ENCODE measurements around the gene NFE2. TPM values are rescaled to one million over a fixed set of nuclear protein-coding genes. Genes with fewer than 3 reads are reported as not detected.
"Not testable (repeated sequence)": the region's sequence is repeated elsewhere in the genome, so short reads cannot be mapped to it uniquely, and the experiment has no call there.

Gene NFE2
- total RNA-seq, 1 donor from 2014 or later = 4.9 TPM

DNA sequence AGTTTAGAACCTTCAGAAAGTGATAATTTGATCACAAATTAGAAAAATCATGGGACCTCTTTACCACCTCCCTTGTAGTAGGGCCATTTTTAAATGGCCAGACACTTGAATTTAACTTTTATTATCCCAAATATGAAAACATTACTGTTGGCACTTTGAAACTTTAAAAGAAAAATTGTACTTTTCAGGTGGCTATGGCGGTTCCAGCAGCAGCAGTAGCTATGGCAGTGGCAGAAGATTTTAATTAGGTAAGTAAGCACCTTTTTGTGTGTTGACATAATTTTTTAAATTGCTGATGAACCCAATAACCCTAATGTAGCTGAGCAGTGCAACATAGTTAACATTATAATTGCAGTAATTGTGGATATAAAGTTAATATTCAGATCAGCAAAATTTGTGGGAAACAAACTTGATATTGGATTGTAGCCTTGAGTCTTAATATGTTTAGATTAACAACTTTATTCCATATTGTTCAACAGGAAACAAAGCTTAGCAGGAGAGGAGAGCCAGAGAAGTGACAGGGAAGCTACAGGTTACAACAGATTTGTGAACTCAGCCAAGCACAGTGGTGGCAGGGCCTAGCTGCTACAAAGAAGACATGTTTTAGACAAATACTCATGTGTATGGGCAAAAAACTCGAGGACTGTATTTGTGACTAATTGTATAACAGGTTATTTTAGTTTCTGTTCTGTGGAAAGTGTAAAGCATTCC lies 16.6 kb downstream of the NFE2 start:
- DNase-seq (ENCODE audit: low spot score) = not testable (repeated sequence)

DNA sequence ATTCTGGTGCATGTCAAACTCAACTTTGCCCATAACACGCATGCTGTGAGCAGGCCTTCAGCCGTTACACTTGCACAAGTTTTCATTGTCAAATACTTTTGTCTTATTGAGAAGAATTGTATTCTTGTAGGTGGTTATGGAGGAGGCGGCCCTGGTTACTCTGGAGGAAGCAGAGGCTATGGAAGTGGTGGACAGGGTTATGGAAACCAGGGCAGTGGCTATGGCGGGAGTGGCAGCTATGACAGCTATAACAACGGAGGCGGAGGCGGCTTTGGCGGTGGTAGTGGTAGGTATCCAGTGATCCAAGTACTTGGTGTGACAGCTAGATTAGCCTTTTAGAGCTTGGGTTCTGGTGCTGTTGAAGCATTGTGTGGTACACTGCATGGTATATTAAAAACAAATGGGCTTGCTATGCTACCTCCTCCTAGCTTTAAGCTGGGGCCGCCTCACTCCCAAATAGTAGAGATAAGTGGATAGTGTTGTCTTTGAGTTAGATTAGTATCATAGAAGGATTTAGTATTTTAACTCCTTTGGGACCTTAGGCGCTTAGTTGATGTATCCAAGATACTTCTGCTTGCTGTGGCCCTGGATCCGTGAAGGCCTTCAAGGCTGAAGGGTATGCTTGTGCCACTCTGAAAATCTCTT lies 17.7 kb downstream of the NFE2 start:
- no peak for DNase-seq (ENCODE audit: low spot score)

DNA sequence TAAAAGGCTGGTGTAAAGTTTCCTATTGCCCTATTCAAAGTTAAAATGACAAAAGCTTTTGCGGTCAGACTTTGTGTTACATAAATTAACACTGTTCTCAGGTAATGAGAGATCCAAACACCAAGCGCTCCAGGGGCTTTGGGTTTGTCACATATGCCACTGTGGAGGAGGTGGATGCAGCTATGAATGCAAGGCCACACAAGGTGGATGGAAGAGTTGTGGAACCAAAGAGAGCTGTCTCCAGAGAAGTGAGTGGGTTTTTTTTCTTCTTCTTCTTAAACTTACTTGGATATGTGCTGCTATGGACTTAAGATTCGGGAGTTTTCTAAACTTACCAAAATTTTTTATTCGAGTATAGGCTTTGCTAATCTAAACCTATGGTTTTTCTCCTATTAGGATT lies 19.1 kb downstream of the NFE2 start:
- DNase-seq (ENCODE audit: low spot score) = not testable (repeated sequence)

DNA sequence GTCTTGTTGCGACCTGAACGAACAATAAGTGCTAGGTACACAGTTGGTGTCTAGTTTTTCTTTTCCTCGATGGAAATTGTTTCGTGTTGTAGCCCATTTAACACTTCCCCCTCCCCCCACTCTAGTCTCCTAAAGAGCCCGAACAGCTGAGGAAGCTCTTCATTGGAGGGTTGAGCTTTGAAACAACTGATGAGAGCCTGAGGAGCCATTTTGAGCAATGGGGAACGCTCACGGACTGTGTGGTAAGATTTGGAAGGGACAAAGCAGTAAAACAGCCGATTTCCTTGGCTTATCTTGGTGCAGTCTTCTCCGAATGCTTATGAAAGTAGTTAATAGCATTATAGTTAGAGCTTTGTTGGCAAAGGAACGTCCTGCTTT lies 19.6 kb downstream of the NFE2 start:
- not testable (repeated sequence) for DNase-seq (ENCODE audit: low spot score)

DNA sequence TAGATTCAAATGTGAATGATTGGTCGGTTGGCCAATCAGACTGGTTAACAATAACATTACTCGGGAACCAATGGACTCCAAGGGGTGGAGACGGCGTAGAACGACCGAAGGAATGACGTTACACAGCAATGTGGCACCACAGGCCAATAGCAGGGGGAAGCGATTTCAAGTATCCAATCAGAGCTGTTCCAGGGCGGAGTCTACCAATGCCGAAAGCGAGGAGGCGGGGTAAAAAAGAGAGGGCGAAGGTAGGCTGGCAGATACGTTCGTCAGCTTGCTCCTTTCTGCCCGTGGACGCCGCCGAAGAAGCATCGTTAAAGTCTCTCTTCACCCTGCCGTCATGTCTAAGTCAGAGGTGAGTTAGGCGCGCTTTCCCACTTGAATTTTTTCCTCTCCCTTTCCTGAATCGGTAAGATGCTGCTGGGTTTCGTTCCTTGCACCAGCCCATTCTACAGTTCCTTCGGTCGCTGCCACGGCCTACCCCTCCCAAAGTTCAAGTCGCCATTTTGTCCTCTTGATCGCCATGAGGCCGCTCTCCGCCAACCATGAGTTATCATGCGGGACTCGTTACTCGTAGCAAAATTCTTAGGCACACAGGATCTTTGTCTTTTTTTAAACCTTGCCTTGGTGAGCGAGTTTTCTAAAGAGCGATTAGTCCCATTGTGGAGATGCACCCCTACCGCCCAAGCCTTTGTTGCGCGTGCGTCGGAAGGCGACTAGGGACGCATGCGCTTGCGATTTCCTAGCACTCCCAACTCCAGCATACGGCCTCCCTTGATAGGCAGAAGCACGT lies 20.2 kb downstream of the NFE2 start, which contains the start of gene HNRNPA1:
Gene HNRNPA1, plus strand, starts transcription at position 259 of the 793 bp plus-strand sequence. Its CDS starts 82 bp downstream, at position 341.
- DNase-seq (ENCODE audit: low spot score) = peak; percentile 91

DNA sequence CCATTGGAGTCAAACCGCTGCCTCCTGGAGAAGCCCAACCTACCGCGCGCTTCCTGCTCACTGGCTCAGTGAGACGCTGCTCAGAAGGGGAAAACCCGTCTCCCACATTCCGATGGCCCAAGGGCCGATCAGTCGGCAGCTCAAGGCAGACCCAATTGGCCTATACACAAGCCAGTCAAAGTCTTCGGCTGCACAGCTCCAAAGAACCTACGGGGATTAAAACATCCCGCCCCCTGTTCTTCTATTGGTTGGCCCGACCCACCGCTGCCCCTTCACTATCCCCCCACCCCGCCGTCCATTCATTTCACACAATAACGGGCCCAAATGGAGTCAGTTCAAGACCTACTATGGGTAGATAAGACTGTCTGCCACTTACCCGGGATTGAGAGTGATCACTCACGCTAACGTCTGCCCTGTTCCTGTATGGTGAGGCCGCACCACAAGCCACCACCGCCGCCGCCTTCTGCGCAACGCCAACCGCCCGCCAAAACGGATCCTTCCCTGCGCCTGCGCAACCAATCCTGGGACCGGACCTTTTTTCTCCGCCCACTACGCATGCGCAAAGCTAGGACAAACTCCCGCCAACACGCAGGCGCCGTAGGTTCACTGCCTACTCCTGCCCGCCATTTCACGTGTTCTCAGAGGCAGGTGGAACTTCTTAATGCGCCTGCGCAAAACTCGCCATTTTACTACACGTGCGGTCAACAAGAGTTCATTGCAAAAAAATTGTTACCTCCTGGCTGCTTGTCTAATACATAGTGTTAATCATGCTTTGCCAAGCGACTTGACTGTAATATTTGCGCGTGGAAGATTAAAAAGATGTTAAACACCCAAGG lies 21.0 kb downstream of the NFE2 start, which contains the start of gene CBX5:
Gene CBX5, minus strand, starts transcription at position 491 of the 836 bp plus-strand sequence. CDS start 22,472 bp downstream, outside the sequence.
- DNase-seq (ENCODE audit: low spot score) = peak; percentile 100

DNA sequence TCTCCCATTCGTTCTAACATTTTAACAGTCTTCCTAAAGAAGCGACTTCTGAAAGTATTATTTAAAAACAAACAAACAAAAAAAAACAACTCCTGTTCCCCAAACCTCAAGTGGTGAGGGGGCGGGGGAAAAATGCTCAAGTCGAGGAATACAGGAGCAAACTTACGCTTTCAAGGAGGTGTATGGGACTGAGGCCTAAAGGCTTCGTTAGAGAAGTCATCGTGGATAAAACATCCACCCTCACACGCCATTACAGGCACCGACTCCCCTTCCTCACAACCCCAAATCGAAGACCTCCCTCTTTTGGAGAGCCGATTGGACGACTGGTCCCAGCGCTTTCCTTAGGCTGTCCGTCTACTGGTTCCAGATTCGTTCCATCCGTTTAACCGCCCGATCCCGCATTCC lies 21.6 kb downstream of the NFE2 start:
- no peak for DNase-seq (ENCODE audit: low spot score)

DNA sequence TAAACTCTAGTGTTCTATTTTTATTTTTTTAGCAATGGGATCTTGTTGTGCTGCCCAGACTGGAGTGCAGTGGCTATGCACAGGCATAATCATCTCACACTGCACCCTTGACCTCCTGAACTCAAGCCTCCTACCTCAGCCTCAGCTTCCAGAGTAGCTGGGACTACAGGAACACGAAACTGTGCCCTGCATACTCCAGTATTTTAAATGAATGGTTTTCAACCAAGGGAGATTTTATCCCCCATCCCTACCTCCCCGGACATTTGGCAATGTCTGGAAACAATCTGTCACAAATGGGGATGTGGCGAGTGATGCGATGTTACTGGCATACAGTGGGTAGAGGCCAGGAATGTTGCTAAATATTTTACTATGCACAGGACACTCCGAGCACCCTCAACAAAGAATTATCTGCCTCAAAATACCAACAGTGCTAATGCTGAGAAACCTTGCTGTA lies 23.0 kb downstream of the NFE2 start:
- DNase-seq (ENCODE audit: low spot score) = no peak

DNA sequence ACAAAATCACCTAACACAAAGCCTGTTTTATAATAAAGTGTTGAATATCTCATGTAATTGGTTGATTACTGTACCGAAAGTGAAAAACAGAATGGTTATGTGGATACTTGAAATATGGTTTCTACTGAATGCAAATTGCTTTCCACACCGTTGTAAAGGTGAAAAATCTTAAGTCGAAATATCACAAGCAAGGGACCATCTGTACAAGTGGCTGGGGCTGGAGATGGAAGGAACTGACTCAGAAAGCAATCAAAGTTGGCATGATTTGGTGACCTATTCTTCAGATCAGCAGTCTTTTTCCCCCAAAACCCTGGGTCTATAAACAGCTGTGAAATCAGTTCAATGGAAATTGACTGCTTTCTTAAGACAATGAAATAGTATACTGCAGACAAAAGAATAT lies 24.4 kb downstream of the NFE2 start:
- no peak for DNase-seq (ENCODE audit: low spot score)

DNA sequence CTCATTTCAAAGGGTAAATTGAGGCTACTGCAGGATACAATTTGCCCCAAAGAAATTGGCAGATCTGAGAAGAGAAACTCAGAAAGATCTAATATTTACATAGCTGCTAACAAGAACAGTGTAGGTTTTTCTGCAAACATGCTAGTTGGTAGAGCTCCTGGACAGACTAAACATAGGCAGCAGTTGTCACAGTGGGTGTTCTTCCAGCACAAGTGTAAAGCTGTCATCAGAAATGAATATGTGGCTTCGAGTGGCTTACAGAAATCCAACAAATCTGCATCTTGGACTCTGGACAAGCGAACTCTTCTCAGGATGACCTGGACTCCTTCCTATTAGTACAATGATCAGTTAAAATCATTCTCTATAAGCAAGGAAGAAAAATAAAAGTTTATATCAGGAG lies 26.8 kb downstream of the NFE2 start:
- no peak for DNase-seq (ENCODE audit: low spot score)

DNA sequence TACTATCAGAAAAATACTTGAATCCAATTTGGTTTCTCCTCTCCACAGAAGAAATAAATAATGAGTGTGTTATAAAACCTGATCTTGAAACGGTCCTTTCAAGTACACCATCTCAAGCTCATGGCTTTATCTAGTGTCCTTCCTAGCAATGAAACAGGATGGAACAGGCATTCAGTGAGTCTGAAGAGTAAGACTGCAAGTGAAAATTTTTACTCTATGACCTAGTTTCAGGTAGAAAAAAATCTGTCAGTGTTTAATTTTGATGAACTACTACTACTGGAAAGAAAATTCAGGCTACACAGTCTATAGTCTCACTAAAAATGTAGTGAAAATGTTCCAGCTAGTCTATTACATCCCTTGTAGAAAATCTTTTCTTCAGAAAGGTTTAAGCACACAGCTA lies 28.6 kb downstream of the NFE2 start:
- DNase-seq (ENCODE audit: low spot score) = no peak

DNA sequence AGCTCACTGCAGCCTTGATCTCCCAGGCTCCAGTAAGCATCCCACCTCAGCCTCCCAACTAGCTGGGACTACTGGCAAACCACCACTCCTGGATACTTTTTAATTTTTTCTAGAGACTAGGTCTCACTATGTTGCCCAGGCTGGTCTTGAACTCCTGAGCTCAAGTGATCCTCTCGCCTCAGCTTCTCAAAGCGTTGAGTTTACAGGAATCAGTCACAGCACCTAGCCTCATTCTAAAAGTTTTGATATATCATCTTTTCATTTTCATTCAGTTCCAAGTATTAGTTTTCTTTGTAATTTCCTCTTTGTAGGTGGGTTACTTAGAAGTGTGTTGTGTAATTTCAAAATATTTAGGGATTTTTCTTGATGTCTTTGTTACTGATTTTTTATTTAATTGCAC lies 30.5 kb downstream of the NFE2 start:
- DNase-seq (ENCODE audit: low spot score) = no peak

DNA sequence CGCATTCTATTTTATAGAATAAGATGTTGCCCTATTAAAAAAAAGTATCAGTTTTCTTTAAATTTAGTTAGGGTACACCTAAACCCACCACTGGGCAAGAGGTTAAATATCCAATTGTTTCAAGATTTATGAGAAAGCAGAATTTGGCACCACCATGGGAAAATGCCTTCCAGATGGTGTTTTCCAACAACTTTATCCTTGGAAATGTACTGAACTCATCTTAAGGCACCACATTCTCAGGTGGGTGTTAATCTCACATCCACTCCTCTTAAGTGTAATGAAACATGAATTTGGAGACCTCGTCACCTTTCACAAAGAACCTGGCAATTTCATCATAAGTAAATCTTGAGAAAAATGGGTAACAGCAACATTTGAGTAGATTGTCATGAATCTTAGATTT lies 34.0 kb downstream of the NFE2 start:
- no peak for DNase-seq (ENCODE audit: low spot score)

DNA sequence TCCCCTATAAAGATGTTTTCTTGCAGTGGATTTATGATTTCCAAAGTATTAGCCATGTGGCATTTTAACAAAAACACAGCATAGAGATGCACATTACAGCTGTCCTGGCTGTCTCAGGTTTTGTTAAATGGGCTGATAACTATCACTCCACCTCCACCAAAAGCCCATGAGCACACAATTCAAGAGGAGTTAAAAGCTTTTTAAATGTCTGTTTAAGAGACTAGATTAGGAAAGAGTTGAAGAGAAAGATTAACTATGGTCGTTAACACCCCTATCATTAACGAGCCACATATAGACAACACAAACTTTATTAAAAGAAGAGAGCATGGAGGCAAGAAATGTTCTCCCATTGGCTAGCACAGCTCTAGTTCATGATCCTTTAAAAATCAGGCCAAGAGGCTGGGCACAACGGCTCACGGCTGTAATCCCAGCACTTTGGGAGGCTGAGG lies 35.4 kb downstream of the NFE2 start:
- no peak for DNase-seq (ENCODE audit: low spot score)

DNA sequence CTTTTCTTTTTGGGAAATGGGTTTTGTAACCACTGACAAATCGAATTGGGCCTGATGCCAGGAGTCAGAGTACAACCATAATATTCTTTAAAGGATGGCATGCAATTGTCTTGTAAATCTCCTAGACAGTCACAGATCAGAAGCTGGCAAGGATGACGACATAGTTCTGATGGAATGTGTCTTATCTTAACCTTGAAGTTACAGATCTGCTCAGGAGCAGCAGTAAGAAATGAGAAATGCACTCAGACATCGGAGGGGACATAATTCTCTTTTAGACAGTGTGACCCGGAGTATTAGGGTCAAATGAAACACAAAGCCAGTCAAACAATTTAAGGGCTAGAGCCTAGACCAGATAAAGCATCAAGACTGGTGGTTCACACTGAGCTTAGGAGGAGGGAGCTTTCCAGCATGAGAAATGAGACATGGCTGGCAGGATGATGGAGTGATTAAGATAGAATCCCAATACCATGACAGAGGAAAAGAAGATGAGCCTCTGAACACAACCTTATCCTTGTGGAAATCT lies 38.4 kb downstream of the NFE2 start:
- DNase-seq (ENCODE audit: low spot score) = no peak

DNA sequence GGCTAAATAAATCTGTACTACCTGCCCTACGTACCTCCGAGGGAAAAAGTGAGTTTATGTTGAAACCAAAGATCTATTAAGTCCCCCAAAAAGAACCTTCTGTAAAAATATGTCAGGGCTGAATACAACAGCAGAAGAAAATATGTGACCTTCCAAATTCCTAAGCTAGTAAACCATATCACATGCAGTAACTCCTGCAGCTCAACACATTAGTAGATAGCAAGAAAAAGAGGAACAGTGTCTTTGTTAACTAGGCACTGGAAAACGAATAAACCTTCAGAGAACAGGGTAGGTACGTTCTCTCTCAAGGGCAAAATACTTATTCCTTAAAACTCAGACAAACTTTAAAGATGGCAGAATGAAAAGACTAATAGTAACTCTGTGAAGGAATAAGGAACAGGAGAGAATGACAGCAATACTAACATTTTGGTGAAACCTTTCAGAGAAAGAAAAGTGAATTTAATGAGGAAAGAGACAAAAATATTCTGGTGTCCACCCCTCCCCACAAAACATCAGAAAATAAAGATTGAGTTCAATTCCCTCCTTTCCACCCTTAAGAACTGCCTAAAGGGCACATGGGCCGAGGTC lies 38.9 kb downstream of the NFE2 start:
- no peak for DNase-seq (ENCODE audit: low spot score)

DNA sequence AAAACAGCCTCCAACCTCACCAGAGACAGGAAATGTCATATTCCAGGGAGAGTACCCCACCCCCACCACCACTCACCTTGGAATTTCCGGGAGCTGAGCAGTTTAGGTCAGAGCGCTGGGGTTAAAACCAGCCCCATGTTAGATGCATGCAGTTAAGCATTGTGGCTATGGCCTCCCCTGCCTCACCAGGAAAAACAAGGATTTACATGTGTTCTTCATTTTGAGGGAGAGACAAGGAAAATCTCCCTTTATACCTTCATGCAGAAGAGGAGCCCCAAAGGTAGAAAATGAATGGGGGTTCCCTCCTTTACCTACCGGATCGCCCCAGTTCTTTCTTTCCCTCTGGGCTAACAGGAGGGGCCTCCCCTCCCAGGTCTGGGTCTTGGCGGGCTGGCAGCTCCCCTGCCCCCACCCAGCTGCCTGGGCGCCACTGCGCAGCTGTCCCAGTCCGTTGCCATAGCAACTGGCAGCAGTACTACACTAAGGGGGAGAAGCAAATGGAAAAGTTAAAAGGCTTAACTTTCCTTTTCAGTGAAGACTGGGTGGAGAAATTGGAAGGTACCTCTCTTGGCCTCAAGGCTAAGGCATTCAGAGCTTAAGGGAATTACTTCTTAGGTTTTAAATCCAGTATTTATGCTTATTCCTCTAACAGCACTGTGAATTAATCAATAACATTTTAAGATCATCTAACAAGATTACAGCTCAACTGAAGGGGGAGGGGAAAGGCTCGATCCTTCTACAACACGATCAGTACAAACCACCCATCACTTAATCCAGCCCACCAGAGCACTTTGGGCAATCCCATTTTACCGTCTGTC lies 41.4 kb downstream of the NFE2 start:
- DNase-seq (ENCODE audit: low spot score) = no peak

DNA sequence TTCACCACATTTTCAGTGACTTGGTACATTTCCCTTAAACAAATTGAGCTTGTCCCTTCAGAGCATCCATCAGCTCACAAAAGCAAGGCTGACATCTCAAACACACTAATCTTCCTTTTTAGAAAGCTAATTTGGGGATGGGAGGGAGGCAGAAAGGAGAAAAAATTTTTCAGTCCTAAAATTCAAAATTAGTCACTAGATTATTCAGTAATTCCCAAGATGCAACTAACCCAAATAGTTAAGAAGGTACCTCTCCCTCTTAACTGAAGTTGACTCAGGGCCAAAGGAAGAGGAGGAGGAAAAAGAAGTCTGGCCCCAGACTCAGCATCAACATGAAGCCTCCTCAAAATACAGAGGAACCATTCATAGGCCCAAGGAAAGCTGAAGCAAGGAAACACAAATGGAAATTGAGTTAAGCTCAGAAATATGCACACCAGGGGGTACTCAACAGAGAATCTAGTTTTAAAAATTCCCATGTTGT lies 42.6 kb downstream of the NFE2 start:
- DNase-seq (ENCODE audit: low spot score) = no peak

DNA sequence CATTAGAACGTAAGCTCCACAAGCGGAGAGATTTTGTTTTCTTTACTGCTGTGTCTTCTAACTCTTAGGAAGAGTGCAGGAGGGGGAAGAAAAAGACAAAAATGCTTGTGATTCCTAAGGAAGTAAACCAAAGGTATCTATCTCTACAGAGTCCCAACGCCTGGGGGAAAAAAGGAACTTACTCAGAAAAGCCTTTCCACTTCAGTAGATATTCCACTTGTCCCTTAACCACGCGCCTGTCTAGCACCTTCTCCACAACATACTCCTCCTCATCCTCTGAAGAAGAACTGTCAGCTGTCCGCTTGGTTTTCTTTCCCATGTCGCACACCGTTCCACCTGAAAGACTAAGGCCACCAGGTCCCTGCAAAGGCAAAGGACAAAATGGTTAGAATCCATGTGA lies 43.5 kb downstream of the NFE2 start:
- DNase-seq (ENCODE audit: low spot score) = no peak
